HG02610 (cell line): ENCODE results near the gene ZNF446.

ENCODE experiments used
- ATAC-seq: cut with Tn5 transposase; IDR thresholded peaks from one replicate; pipeline ENCODE4 v1.9.1; 2021; ENCODE audit warnings: mild to moderate bottlenecking, moderate library complexity; ENCODE audit not compliant: unreplicated experiment

Gene ZNF446

DNA sequence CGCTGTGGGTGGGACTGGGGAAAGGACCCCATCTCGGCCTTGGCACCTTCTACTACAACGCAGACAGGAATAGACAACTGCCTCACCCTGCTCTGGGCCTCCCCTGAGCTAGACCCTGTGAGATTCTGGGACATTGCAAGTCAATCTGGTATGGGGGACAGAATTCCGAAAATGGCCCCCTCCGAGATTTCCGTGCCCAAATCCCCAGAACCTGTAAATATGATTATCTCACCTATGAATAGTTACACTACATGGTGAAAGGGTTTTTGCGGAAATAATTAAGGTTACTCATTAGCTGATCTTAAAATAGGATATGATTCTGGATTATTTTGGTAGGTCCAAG lies 44.1 kb downstream of the ZNF446 start:
- ATAC-seq, result no peak

DNA sequence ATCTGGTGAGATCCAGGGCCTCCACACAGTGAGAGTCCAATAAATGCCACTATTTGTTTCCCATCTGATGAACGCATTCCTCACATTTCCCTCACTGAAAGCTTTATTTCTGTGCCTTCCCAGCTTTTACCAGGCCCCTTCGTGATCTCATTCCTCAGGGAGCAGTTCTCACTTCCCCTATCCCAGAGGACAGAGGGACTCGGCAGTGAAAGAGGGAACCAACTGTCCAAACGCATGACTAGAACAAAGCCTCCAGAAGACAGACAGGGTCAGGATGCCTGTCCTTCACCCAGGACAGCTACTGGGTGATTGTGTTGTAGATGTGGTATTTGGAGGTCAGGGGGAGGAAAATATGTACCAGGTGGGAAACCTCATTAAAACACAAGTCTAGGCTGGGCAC lies 45.5 kb downstream of the ZNF446 start:
- ATAC-seq, result no peak

DNA sequence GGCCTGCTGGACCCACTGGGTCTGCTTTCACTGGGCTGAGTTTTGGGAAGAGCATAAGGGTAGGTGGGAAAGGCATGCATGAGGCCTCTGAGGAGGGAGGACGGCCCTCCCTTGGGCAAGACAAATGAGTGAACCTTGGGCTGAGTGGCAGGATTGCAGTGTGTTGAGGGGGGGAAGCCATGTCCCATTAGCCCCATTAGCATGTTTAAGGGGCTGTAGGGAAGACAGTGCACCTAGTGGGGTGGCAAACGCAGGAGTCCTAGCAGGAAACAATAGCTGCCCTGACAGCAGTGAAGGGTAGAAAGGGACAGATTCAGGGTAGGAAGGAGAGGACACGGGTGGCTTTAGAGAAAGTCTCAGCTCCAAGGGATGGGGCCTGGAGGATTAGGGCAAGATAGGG lies 46.6 kb downstream of the ZNF446 start:
- ATAC-seq, result no peak

DNA sequence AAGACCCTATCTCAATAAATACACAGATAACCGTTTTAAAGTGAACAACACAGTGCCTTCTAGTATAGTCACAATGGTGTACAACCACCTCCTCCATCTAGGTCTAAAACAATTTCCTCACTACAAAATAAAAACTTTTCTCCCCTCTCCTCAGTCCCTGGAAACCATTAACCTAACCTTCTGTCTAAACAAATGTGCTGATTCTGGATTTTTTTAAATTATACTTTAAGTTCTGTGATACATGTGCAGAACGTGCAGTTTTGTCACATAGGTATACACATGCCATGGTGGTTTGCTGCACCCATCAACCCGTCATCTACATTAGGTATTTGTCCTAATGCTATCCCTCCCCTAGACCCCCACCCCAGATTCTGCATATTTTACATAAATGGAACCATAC lies 53.3 kb downstream of the ZNF446 start:
- no peak for ATAC-seq
